Activated effector memory CD4-positive, alpha-beta T cell treated with Interleukin-2 at 50 U/mL for 16 hours (primary cell): Measurements from ENCODE around the gene SP4.

Experiments
- DNase-seq: peaks from one replicate; pipeline ENCODE4 v3.0.0-alpha.2; 2020

Gene SP4

GRCh38 chr7:21448974-21449373 lies 21.1 kb downstream of the SP4 start:
- DNase-seq, result no peak

GRCh38 chr7:21450076-21450475 lies 22.2 kb downstream of the SP4 start:
- no peak for DNase-seq

DNA sequence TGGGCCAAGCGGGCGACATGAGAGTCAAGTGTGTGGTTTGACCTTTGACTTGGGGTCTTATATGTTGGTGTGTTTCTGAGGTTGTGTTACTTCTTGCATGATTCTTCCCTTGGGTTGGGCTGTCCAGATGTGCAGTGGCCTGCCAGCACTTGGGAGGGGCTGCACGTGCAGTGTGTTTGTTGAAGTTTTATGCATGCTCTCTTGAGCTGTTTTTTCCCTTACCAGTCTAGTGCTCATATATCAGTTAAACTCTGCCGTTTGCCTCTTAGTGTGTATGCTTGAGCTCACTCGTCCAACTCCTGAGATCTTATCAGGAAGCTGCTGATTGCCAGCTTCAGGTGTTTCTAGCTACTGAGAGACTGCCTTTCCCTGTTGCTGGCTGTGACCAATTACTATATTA lies 23.1 kb downstream of the SP4 start:
- DNase-seq, result no peak

DNA sequence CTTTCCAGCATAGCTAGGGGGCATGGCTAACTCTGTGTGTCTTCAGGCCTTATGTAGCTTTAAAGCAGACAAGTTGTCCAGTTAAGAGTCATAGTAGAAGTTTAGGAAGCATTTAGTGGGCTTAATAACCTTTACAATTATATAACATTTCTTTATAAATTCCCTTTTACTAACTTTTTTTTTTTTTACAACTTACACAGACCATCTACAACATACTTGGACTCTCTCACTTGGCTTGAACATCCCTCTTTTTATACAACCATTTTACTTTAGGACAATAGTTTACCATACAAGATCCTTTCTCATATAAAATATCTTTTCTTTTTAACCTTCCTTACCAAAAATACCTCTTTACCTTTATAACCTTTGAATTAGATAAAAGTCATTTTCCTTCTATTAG lies 26.3 kb downstream of the SP4 start:
- no peak for DNase-seq

DNA sequence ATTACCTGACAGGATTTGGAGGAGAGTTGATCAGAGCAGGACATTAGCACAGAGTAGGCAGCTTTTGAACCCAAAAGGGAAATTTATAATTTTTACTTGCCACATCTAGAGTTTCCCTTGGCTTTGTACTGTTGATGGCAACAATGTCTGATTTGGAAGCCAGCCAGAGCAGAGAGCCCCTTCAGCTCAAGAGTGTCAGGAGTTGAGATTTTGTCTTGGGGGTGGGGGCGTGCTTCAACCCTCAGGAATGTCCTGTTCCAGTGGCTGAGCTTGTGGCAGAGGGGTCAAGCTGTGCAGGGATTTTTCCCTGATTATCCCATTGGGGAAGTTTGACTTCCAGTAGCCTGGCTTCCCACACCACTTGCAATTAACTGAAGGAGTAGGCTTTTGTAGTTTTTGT lies 27.0 kb downstream of the SP4 start:
- no peak for DNase-seq

DNA sequence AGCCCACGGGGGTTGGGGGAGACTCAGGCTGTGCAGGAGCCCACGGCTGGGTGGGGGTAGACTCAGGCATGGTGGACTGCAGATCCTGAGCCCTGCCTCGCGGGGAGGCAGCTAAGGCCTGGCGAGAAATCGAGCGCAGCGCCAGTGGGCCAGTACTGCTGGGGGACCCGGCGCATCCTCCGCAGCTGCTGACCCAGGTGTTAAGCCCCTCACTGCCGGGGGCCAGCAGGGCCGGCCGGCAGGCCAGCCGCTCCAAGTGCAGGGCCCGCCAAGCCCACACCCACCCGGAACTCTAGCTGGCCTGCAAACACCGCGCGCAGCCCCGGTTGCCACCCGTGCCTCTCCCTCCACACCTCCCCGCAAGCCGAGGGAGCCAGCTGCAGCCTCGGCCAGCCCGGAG lies 33.4 kb downstream of the SP4 start:
- no peak for DNase-seq

- DNase-seq, result no peak
Measured at GRCh38 chr7:21462081-21462480, 34.2 kb downstream of the SP4 start.

DNA sequence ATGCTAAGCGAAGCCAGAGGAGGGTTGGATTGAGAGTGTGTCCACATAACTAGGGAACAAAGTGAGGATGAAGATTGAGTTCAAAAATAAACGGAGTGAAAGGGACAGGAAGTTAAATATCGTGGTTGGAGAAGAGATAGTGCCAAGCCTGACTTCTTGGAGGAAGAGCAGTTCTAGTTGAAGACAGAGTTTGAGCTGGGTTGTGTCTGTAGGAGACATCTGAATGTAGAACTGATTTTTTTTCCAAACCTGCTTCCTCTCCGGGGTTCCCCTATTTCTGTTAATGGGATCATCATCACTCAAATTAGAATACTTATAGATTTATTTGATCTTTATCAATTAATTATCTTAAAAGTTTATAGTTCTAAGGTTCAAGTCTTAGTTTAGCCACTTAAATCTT lies 35.6 kb downstream of the SP4 start:
- DNase-seq, result no peak

DNA sequence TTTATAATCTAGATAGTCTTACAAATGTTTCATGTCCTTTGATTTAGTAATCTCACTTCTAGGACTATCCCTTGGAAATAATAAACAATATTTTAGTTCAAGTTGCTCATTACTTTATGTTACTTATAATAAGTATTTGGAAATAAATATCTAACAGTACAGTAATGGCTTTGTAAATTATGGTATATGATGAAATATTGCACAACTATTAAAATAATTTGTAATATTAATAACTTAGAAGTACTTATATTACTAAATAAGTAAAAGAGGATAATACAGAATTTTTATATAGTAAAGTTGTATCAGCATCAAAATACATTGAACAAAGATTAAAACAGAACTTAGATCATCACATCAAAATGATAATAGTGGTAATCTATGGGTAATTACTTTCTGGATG lies 41.1 kb downstream of the SP4 start:
- DNase-seq, result no peak

- no peak for DNase-seq
Measured at GRCh38 chr7:21469894-21470293, 42.0 kb downstream of the SP4 start.

DNA sequence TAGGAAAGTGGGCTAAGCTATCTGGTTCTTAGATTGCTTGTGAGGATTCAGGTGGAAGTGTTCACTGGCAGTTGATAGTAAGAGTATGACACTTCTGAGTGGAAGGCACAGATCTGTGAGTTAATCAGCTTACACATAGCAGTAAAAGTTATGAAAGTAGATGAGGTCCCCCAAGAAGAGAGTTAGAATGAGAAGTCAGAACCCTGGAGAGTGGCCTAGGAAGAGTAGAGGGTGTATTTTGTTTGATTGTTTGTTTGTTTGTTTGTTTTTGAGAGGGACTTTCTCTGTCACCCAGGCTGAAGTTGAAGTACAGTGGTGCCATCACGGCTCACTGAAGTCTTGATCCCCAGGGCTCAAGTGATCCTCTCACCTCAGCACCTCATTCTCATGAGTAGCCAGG lies 44.1 kb downstream of the SP4 start:
- DNase-seq, result no peak

GRCh38 chr7:21476429-21476828 lies 48.5 kb downstream of the SP4 start:
- no peak for DNase-seq

DNA sequence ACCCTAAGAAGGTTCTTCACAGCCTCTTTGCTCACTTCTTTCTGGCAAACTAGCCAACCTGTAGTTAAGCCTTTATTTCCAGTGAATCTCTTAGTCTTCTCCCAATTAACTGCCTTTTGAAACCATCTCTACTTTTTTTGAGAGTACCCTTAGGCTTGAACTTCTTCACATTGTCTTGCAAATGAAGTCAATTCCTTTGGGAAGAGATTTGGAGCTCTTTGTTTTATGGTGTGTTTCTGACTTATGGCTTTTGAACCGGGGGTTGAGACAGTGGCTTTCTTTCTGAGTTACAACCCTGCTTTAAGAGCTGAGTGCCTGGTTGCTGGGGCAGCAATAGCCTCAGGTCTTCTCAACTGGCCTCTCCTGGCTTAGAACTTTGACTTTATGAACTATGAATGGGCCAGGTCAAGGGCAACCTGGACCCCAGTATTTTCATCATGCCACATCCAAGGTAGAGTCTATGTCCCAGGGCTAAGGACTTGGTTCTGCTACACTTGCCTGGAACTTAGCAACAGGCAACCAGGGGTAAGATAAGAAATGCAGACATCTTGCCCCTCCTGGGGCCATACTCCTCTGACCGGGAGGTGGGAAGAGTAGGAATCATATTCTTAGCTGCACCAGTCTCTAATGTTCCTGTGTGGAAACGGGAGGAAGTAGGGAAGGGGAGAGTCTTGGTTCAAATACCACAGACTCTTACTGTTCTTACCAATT lies 53.0 kb downstream of the SP4 start:
- DNase-seq, result no peak

- DNase-seq, result no peak
Measured at GRCh38 chr7:21486511-21486910, 58.6 kb downstream of the SP4 start.

DNA sequence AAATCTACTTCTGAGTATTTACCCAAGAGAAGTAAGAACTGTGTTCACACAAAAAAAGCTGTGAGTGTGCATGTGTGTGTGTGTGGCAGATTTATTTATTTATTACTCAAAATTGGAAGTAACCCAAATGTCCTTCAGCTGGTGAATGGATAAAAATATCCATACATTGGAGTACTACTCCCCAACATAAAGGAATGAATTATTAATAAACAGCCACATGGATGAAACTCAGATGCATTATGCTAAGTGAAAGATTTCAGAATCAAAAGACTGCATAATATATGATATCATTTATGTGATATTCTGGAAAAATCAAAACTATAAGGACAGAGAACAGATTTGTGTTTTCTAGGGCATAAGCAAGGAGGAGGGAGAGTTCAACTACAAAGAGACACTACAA lies 67.8 kb downstream of the SP4 start:
- DNase-seq, result no peak

DNA sequence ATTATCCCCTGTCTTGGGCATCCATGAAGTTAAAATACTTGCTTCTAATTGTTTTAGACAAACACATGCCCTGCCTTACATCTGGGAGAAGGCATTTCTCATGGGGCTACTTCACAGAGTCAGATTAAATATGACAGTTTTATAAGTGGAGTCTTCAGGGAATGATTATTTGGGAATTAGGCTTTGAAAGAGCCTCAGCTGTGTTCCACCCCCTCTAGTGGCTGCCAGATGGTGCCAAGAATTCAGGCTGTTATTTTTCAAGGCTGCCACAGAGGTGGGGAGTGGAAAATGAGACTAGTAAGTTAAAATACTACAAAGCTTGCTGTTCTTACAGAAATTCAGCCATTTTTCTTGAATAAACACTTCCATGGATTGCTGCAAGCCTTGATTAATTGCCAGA lies 69.2 kb downstream of the SP4 start:
- DNase-seq, result no peak

DNA sequence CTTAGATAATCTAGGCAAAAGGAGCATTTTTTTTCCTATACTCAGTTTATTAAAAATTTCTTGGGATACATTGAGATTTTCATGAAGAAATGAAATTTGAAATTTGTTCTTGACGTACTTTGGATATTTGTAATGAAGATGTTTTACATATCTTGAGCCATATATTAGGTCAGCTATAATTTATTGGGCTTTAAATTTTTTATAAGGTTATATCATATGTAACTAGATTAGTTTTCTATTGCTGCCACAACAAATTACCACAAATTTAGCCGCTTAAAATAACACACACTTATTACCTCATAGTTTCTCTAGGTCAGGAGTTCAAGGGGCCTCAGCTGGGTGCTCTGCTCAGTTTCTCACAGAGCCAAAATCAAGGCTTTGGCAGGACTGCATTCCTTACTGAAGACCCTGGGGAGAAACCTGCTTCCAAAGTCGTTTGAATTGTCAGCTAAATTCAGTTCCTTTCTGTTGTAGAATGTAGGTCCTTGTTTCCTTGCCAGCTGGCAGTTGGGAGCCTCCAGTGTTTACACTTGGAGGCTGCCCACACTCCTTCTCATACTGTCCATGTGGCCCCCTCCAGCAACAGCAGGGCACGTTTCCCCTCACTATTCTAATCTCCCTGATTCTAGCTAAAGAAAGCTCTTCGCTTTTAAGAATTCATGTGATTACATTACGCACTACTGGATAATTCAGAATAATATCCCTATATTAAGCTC lies 72.4 kb downstream of the SP4 start:
- DNase-seq, result no peak

DNA sequence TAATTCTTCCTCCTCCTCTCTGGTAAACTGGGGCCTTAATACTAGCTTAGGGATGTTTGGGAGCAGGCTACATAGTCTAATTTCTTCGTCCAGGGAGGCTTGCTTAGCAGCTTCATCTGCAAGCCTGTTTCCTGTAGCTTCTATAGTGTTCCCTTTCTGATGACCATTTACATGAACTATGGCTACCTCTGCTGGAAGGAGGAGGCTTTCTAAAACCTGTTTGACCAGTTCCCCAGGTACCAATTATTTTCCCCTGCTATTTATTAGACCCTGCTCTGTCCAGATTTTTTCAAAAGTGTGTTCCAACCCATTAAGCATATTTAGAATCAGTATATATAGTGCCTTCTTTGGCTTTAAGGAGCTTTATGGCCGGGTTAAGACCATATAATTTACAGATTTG lies 76.1 kb downstream of the SP4 start:
- no peak for DNase-seq

DNA sequence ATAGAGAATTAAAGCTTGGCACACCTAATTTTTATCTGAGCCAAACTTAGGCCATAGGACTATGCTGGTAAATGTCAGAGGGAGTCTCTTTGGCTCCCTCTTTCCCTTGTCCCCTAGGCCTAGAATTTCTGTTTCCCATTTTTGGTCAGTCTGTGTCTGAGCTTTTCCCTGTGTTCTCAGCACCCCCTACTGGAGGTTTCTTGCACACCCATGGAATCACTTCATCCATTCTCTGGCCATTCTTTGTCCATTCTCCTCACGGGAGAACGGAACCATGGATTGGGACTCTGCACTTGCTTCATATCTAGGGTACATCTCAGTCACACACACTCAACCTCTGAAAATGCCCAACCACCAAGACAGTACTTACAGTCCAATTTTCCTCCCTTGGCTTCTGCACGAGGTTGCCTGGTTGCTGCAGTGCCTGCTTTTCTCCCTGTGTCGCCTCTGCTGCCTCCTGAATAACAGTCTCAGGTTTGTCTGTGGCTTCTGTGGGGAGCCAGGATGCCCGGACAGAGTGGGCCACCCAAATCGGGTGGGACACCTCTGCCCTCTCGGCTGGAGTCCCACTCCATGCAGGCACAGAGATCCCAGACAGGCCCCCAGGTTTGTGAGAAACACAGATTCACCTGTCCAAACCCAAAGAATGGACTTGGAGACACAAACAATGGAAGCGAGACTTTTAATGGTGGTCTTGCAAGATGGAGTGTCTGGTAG lies 79.9 kb downstream of the SP4 start:
- DNase-seq, result no peak

- no peak for DNase-seq
Measured at GRCh38 chr7:21508538-21508937, 80.7 kb downstream of the SP4 start.

DNA sequence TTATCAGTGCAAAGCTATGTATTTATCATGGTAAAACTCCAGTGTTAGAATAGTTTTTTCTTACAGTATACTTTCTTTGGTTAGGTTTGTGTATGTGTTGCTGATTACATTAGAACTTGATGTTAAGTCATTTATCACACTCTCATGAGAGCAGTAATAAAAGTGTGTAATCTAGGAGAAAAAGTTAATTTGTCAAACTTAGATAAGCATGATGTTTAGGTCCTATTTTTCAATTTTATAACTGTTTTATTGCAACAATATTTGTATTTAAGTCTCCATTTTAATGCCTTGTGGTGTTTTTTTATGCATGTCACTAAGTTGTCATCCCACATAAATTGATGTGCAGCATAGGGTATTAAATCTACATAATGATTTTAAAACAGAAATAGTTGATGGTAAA lies 86.2 kb downstream of the SP4 start:
- DNase-seq, result no peak

- DNase-seq, result no peak
Measured at GRCh38 chr7:21524680-21525079, 96.8 kb downstream of the SP4 start.

DNA sequence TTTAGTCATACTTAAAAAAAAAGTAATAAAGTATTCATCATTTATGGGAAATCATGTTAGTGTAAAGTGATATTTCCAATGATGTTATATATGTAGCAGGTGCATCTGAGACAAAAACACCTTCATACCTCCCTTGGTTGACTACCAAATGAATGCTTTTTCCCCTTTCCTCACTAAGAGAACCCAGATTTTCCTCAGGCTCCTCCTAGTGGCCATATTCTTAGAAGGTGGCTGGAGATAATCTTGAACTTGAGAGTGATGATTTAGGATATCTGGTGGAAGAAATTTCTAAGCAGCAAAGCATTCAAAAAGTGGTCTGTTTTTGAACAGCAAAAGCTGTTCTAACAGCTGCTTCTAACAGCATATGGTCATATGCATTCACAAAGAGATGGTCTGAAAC lies 98.1 kb downstream of the SP4 start:
- DNase-seq, result no peak

GRCh38 chr7:21526448-21526847 lies 98.6 kb downstream of the SP4 start:
- no peak for DNase-seq
